GM23338 (cell line): ENCODE measurements around the gene TNS1.

Experiments
- CREB1 ChIP-seq: fragments of 250-450 bp; sonication (Bioruptor Pico); IDR thresholded peaks from 2 replicates; pipeline ENCODE4 v1.5.0; 2020; ENCODE audit warnings: low read depth, mild to moderate bottlenecking, moderate library complexity
- EZH2 ChIP-seq: fragments of 200-600 bp; sonication (generic); IDR thresholded peaks from one replicate; pipeline ENCODE4 v1.8.0; 2017; ENCODE audit warnings: antibody characterized with exemption, mild to moderate bottlenecking, low read depth; ENCODE audit not compliant: unreplicated experiment
- EZH2phosphoT487 ChIP-seq: fragments of 200-600 bp; sonication (generic); IDR thresholded peaks from one replicate; pipeline ENCODE4 v1.8.1; 2018; ENCODE audit warnings: antibody characterized with exemption; ENCODE audit not compliant: unreplicated experiment
- JUNB ChIP-seq: IDR thresholded peaks from one replicate; pipeline ENCODE4 v1.6.1; 2016; ENCODE audit warnings: antibody characterized with exemption; ENCODE audit not compliant: unreplicated experiment
- POLR2AphosphoS5 ChIP-seq: IDR thresholded peaks from 2 replicates; pipeline ENCODE4 v1.6.1; 2016; ENCODE audit warnings: antibody characterized with exemption, low read depth
- TF ChIP-seq, protein P1 (sequence below), 2 experiments: fragments of 200-600 bp in 1 of 2; sonication (generic) in 1 of 2; conservative IDR thresholded peaks; 2 replicates each; pipeline versions ENCODE4 v1.5.1 to v1.6.1; 2016 to 2017; ENCODE audit warnings: antibody characterized with exemption in 2 of 2, low read depth in 2 of 2, mild to moderate bottlenecking in 2 of 2, moderate library complexity in 1 of 2
- TF ChIP-seq, protein P2 (sequence below): IDR thresholded peaks from one replicate; pipeline ENCODE4 v1.6.1; 2018; ENCODE audit warnings: antibody characterized with exemption; ENCODE audit not compliant: unreplicated experiment
- TF ChIP-seq, protein P3 (sequence below): IDR thresholded peaks from 2 replicates; pipeline ENCODE4 v1.6.1; 2016; ENCODE audit warnings: antibody characterized with exemption

DNA sequence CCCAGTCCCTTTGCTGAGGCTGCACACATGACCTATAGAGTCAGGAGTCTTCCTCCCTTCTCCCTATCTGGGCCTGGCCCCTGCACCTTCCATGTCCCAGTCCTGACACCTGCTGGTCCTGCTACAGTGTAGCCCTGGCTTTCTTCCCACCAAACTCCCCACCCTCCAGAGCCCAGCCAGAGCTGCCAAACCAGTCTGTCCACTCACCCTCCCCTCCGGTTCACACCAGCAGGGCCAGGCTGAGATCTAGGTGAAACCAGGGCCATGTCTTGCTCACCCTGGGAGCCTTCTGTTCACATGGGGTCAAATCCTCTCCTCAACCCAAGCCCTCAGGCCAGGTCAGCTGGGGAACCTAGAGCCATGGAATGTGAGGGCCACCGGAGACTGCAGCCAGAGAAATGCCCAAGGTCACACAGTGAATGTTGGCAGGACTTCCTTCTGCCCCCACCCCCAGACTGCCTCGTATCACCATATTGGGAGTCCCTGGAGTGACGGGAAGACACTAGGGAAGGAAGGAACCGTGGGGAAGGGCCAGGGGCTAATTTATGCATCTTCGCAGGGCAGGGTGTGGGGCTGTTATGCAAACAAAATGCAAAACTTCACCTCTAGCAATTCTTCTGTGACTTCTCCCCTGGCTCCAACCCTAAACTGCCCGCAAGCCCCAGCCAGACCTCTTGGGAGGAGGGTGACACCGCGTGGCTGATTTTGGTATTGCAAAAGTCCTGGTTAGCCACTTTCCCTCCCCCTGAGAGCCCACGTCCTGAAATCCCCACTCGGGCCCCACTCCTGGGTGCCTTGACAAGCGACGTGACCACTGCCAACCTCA lies 14.6 kb downstream of the TNS1 start:
- TF ChIP-seq, protein P1, sequence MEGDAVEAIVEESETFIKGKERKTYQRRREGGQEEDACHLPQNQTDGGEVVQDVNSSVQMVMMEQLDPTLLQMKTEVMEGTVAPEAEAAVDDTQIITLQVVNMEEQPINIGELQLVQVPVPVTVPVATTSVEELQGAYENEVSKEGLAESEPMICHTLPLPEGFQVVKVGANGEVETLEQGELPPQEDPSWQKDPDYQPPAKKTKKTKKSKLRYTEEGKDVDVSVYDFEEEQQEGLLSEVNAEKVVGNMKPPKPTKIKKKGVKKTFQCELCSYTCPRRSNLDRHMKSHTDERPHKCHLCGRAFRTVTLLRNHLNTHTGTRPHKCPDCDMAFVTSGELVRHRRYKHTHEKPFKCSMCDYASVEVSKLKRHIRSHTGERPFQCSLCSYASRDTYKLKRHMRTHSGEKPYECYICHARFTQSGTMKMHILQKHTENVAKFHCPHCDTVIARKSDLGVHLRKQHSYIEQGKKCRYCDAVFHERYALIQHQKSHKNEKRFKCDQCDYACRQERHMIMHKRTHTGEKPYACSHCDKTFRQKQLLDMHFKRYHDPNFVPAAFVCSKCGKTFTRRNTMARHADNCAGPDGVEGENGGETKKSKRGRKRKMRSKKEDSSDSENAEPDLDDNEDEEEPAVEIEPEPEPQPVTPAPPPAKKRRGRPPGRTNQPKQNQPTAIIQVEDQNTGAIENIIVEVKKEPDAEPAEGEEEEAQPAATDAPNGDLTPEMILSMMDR (conservative IDR thresholded peaks at IDR 0.05; ENCODE audit: low read depth in 2 of 2), result peak; percentile 89 to 95
- TF ChIP-seq JUNB (no peak), CREB1 (CRISPR knock-in tag) (0 out of 2 replicates have a peak, but pooled peaks have one; percentile 3), POLR2AphosphoS5 (no peak), EZH2 (no peak), EZH2phosphoT487 (no peak)
- TF ChIP-seq, protein P2, sequence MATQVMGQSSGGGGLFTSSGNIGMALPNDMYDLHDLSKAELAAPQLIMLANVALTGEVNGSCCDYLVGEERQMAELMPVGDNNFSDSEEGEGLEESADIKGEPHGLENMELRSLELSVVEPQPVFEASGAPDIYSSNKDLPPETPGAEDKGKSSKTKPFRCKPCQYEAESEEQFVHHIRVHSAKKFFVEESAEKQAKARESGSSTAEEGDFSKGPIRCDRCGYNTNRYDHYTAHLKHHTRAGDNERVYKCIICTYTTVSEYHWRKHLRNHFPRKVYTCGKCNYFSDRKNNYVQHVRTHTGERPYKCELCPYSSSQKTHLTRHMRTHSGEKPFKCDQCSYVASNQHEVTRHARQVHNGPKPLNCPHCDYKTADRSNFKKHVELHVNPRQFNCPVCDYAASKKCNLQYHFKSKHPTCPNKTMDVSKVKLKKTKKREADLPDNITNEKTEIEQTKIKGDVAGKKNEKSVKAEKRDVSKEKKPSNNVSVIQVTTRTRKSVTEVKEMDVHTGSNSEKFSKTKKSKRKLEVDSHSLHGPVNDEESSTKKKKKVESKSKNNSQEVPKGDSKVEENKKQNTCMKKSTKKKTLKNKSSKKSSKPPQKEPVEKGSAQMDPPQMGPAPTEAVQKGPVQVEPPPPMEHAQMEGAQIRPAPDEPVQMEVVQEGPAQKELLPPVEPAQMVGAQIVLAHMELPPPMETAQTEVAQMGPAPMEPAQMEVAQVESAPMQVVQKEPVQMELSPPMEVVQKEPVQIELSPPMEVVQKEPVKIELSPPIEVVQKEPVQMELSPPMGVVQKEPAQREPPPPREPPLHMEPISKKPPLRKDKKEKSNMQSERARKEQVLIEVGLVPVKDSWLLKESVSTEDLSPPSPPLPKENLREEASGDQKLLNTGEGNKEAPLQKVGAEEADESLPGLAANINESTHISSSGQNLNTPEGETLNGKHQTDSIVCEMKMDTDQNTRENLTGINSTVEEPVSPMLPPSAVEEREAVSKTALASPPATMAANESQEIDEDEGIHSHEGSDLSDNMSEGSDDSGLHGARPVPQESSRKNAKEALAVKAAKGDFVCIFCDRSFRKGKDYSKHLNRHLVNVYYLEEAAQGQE, result no peak
- TF ChIP-seq, protein P3, sequence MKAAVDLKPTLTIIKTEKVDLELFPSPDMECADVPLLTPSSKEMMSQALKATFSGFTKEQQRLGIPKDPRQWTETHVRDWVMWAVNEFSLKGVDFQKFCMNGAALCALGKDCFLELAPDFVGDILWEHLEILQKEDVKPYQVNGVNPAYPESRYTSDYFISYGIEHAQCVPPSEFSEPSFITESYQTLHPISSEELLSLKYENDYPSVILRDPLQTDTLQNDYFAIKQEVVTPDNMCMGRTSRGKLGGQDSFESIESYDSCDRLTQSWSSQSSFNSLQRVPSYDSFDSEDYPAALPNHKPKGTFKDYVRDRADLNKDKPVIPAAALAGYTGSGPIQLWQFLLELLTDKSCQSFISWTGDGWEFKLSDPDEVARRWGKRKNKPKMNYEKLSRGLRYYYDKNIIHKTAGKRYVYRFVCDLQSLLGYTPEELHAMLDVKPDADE, result no peak
